BLaER1 (cell line): ENCODE results near the gene MED13L.

Experiments
- H3K27ac ChIP-seq: shearing (Covaris generic); formaldehyde crosslinking; 2 replicates; pipeline ENCODE4 v1.8.1; 2022
- H3K27me3 ChIP-seq: shearing (Covaris generic); formaldehyde crosslinking; 2 replicates; pipeline ENCODE4 v1.8.1; 2022
- H3K36me3 ChIP-seq: shearing (Covaris generic); formaldehyde crosslinking; 2 replicates; pipeline ENCODE4 v1.8.1; 2022
- H3K4me1 ChIP-seq: shearing (Covaris generic); formaldehyde crosslinking; 2 replicates; pipeline ENCODE4 v1.8.1; 2022
- H3K4me2 ChIP-seq: shearing (Covaris generic); formaldehyde crosslinking; 2 replicates; pipeline ENCODE4 v1.8.1; 2022
- H3K4me3 ChIP-seq: shearing (Covaris generic); formaldehyde crosslinking; 2 replicates; pipeline ENCODE4 v1.8.1; 2022
- H3K9ac ChIP-seq: shearing (Covaris generic); formaldehyde crosslinking; 2 replicates; pipeline ENCODE4 v1.8.1; 2022
- H3K9me3 ChIP-seq: shearing (Covaris generic); formaldehyde crosslinking; 2 replicates; pipeline ENCODE4 v1.8.1; 2022
- H4K20me1 ChIP-seq: shearing (Covaris generic); formaldehyde crosslinking; 2 replicates; pipeline ENCODE4 v1.8.1; 2022
- Cebpa-rat ChIP-seq: shearing (Covaris generic); IDR thresholded peaks from 2 replicates; pipeline ENCODE4 v1.8.1; 2022

MED13L gene

DNA sequence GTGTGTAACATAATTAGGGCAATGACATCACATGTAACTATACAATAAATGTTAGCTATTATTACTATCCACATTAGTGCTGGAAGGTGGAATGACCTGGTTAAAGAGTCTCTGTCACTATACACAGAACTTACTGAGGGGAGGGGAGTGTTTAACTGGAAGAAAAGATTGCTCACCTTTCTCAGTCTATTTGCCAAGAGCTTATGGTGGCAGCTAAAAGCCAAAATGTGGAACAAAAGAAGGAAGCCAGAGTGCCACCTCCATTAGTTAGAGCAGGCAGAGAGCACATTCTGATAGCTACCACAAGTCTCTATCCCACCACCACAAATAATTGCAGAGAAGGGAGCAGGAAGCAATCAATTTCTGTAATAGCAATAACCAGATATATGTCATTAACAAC is 124.4 kb downstream of the MED13L start:
- peaks cover 37% of the 10 kb centered on the region for H3K4me1 ChIP-seq
- H3K27ac ChIP-seq: no peak overlapping the region
- H3K9me3 ChIP-seq: no peaks in the 10 kb centered on the region
- no peaks in the 10 kb centered on the region for H3K36me3 ChIP-seq
- no peak overlapping the region for H3K4me3 ChIP-seq
- H4K20me1 ChIP-seq: peaks cover 100% of the 10 kb centered on the region
- TF ChIP-seq Cebpa-rat: no peak
- H3K9ac ChIP-seq: no peak overlapping the region
- 0 out of 2 replicates have a peak overlapping the region, but pooled peaks have one; percentile 5 for H3K4me2 ChIP-seq
- no peaks in the 10 kb centered on the region for H3K27me3 ChIP-seq

DNA sequence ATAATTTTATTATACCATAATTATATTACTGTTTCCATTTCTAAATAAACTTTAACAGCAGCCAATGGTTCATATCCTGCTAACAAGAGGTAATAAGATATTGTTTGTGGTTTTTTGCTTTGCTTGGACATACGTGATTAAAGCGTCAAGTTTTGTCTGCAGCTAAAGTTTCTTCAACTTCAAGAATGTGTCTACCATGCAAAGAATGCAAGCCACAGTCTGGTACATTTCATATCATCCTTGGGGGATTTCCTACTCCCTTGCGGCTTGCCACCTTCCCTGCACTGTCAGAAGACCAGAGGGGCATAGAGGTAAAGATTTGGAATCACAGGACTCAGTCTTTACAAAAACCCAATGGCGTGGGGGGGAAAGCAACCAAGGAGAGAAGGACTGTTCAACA is 125.2 kb downstream of the MED13L start:
- Histone ChIP-seq H3K27ac (no peak overlapping the region), H3K36me3 (no peaks in the 10 kb centered on the region), H3K4me3 (no peak overlapping the region), H3K4me1 (peaks cover 29% of the 10 kb centered on the region), H3K27me3 (no peaks in the 10 kb centered on the region), H3K4me2 (peak overlapping the region; percentile 51), H3K9ac (no peak overlapping the region), H3K9me3 (no peaks in the 10 kb centered on the region), H4K20me1 (peaks cover 100% of the 10 kb centered on the region)
- no peak for TF ChIP-seq Cebpa-rat

DNA sequence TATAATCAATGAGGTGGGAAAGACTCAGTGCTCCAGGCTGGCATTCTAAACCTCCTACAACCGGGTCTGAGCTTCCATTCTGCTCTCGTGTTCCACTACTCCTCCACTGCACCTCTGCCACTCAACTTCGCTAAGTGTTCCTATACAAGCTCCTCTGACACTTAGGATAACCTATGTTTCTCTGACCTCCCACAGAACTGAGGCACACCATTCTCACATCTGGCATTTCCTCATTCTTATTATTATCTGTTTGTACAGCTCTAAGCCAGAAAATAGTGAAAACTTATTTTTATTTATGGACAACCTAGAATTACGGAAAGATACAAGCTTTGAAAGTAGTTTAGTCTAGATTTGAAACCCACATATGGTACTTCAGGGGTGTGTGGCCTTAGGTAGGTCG is 127.0 kb downstream of the MED13L start:
- no peak overlapping the region for H3K27ac ChIP-seq
- TF ChIP-seq Cebpa-rat: no peak
- no peaks in the 10 kb centered on the region; the same call in 1 of the 2 replicates for H3K9me3 ChIP-seq
- H3K4me3 ChIP-seq: no peak overlapping the region
- H4K20me1 ChIP-seq: peaks cover 100% of the 10 kb centered on the region
- no peaks in the 10 kb centered on the region for H3K36me3 ChIP-seq
- no peaks in the 10 kb centered on the region for H3K27me3 ChIP-seq
- no peak overlapping the region for H3K4me2 ChIP-seq
- H3K4me1 ChIP-seq: peaks cover 29% of the 10 kb centered on the region
- no peak overlapping the region for H3K9ac ChIP-seq

DNA sequence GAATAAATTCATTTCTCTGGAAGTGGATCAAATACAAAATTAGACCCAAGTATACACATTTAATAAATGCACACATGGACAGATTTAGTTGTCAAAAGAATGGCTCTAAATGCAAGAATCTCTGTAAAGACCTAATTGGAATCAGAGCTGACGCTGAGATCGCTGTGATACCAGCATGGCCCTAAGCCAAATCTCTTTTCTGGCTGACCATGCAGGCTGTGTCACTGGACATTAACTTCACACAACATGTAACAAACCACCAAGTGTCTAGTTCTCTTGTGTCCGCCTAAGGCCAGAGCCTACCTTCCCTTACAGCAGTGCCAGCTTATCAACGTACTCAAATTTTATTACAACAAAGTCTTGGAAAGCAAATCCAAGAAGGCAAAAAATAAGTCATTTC is 127.5 kb downstream of the MED13L start:
- H3K4me1 ChIP-seq: peaks cover 33% of the 10 kb centered on the region
- no peaks in the 10 kb centered on the region; the same call in 1 of the 2 replicates for H3K9me3 ChIP-seq
- no peak overlapping the region for H3K9ac ChIP-seq
- H3K4me2 ChIP-seq: no peak overlapping the region
- no peak for TF ChIP-seq Cebpa-rat
- H4K20me1 ChIP-seq: peaks cover 100% of the 10 kb centered on the region
- no peaks in the 10 kb centered on the region for H3K36me3 ChIP-seq
- no peaks in the 10 kb centered on the region for H3K27me3 ChIP-seq
- no peak overlapping the region for H3K27ac ChIP-seq
- no peak overlapping the region for H3K4me3 ChIP-seq

DNA sequence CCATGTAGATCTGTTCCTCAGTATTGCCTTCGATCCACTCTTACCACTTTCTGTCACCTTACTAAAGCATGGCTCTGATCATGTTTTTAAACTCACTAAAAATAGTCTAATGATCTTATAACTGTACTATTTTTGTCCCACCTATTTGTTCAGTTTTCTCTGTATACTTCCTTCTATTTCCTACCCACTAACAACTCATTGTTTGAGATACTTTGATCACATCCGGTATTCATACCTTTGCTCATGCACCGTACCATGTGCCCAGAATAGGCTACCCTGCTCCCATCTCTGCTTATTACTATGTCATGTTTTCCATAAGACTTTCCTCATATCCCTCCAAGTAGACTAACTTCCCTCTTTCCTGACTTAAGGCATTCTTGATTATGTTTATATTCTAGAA is 128.6 kb downstream of the MED13L start:
- no peak for TF ChIP-seq Cebpa-rat
- peaks cover 100% of the 10 kb centered on the region for H4K20me1 ChIP-seq
- H3K4me3 ChIP-seq: no peak overlapping the region
- no peak overlapping the region for H3K9ac ChIP-seq
- no peak overlapping the region for H3K27ac ChIP-seq
- no peak overlapping the region for H3K4me2 ChIP-seq
- H3K27me3 ChIP-seq: no peaks in the 10 kb centered on the region
- peaks cover 41% of the 10 kb centered on the region for H3K4me1 ChIP-seq
- H3K9me3 ChIP-seq: no peaks in the 10 kb centered on the region; the same call in 1 of the 2 replicates
- no peaks in the 10 kb centered on the region for H3K36me3 ChIP-seq

DNA sequence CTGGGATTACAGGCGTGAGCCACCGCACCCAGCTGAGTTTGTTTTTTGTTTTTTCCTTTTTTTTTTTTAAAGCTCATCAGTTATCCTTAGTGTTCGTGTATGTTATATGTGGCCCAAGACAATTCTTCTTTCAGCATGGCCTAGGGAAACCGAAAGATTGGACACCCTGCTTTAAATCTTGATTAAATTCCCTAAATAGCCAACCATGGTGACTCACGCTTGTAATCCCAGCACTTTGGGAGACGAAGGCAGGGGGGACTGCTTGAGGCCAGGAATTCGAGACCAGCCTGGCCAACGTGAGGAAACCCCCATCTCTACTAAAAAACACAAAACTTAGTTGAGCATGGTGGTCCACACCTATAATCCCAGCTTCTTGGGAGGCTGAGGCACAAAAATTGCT is 131.1 kb downstream of the MED13L start:
- no peaks in the 10 kb centered on the region for H3K36me3 ChIP-seq
- H3K9me3 ChIP-seq: no peaks in the 10 kb centered on the region; the same call in 1 of the 2 replicates
- TF ChIP-seq Cebpa-rat: no peak
- H3K9ac ChIP-seq: no peak overlapping the region
- H3K4me1 ChIP-seq: peaks cover 38% of the 10 kb centered on the region
- peaks cover 100% of the 10 kb centered on the region for H4K20me1 ChIP-seq
- no peak overlapping the region for H3K4me3 ChIP-seq
- H3K4me2 ChIP-seq: no peak overlapping the region
- H3K27me3 ChIP-seq: no peaks in the 10 kb centered on the region
- H3K27ac ChIP-seq: no peak overlapping the region

DNA sequence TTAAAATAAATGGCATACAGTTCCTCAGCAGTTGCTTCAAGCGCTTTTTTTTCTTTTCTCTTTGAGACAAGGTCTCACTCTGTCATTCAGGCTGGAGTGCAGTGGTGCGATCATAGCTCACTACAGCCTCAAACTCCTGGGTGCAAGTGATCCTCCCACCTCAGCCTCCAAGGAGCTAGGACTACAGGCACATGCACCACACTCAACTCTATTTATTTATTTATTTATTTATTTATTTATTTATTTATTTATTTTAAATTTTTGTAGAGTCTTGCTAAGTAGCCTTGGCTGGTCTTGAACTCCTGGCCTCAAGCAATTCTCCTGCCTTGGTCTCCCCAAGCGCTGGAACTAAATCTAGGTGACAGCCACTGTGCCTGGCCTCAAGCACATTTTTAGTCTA is 132.0 kb downstream of the MED13L start:
- no peak overlapping the region for H3K9ac ChIP-seq
- H3K27me3 ChIP-seq: no peaks in the 10 kb centered on the region
- H3K4me2 ChIP-seq: no peak overlapping the region
- H3K36me3 ChIP-seq: no peaks in the 10 kb centered on the region
- TF ChIP-seq Cebpa-rat: no peak
- H3K27ac ChIP-seq: no peak overlapping the region
- H3K4me1 ChIP-seq: peaks cover 46% of the 10 kb centered on the region
- H3K9me3 ChIP-seq: no peaks in the 10 kb centered on the region; the same call in 1 of the 2 replicates
- H4K20me1 ChIP-seq: peaks cover 100% of the 10 kb centered on the region
- no peak overlapping the region for H3K4me3 ChIP-seq

DNA sequence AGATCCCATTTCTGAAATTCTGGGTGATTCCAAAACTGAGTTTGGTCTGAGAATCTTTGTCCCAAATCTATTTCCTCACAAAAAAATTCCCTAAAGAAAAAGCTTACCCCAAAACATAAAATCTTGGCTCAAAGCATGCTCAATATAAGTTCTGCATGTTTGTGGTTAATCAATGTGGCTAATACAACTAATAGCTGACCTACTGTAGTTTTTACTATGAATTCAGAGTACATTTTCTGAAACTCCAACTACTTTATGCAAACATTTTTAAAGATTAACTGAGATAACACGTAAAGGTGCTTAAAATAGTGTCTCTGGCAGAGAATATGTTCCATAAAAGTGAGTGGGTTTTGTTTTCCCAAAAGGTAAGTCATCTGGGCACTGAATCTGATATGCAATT is 133.1 kb downstream of the MED13L start:
- H3K9ac ChIP-seq: no peak overlapping the region

DNA sequence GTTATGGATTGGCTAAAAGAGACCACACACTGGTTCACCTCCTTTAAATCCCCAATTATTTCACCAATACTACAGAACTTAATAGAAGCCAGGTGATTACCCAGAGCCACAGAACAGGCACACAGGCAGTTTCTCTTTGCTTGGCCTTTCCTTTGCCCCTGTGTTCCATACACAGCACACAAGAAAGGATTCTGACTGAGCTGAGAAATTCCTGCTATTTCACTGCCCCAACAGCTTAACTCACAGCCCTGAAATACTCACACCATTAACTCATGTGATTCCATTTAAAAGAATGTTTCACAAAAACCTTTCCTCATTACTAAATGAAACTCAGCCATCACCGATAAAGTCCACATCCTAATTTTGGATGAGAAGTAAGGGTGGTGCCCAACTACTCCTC is 133.6 kb downstream of the MED13L start:
- no peaks in the 10 kb centered on the region for H3K36me3 ChIP-seq
- H4K20me1 ChIP-seq: peaks cover 100% of the 10 kb centered on the region
- H3K4me3 ChIP-seq: no peak overlapping the region
- H3K9ac ChIP-seq: no peak overlapping the region
- no peak overlapping the region for H3K27ac ChIP-seq
- H3K4me2 ChIP-seq: peak overlapping the region; percentile 62
- peaks cover 46% of the 10 kb centered on the region for H3K4me1 ChIP-seq
- no peak for TF ChIP-seq Cebpa-rat
- H3K9me3 ChIP-seq: no peaks in the 10 kb centered on the region; the same call in 1 of the 2 replicates
- H3K27me3 ChIP-seq: no peaks in the 10 kb centered on the region

More for the DNA sequence above, 133.1 kb downstream of the MED13L start:
- H3K27ac ChIP-seq: no peak overlapping the region
- peaks cover 100% of the 10 kb centered on the region for H4K20me1 ChIP-seq
- H3K4me1 ChIP-seq: peaks cover 46% of the 10 kb centered on the region
- H3K27me3 ChIP-seq: no peaks in the 10 kb centered on the region
- no peak overlapping the region for H3K4me3 ChIP-seq
- no peak for TF ChIP-seq Cebpa-rat
- H3K4me2 ChIP-seq: peak overlapping the region; percentile 62
- no peaks in the 10 kb centered on the region for H3K36me3 ChIP-seq
- H3K9me3 ChIP-seq: no peaks in the 10 kb centered on the region; the same call in 1 of the 2 replicates

DNA sequence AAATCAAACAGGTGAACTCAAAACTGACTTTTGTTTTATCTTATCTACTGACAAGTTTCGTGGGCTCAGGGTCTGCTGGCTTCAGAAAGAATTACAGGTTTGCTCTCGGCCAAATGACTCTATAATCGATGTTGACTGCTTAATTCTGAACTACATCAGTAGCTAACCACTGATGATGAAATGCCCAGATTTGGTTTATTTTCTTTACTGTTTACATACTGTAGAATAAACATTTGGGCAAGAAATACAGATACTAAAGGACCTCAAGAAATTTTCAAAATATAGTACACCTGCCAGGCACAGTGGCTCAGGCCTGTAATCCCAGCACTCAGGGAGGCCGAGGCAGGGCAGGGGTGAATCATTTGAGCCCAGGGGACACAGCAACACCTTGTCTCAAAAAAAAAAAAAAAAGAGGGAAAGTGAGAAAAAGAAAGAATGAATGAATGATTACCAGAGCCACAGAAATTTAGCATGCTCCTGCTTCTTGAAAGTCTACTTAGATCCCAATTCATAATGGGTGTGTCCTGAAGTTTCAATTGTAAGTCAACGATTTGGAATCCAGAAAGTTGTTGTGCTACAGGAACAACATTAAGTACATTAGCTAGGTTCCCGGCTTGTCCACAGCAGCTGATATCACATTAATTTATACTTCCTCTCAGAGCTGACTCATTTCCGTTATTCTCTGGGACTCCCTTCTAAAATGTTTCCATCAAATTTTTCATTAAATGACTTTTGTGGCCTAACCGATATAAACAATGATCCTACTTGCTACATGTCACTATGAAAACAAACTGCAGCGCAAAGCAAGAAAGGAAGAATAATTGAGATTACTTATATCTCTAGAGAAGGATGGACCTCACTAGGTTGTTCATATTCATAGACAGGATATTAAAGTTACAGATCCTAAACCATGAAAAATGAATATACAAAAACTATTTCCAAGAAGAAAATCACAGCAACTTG is 134.3 kb downstream of the MED13L start:
- Histone ChIP-seq H3K9me3 (no peaks in the 10 kb centered on the region; the same call in 1 of the 2 replicates), H3K4me1 (peaks cover 46% of the 10 kb centered on the region), H3K4me2 (peak overlapping the region; percentile 62), H3K27ac (0 out of 2 replicates have a peak overlapping the region, but pooled peaks have one; percentile 36), H4K20me1 (peaks cover 100% of the 10 kb centered on the region), H3K4me3 (no peak overlapping the region), H3K36me3 (no peaks in the 10 kb centered on the region), H3K9ac (no peak overlapping the region; the same call in 1 of the 2 replicates), H3K27me3 (no peaks in the 10 kb centered on the region)
- TF ChIP-seq Cebpa-rat: no peak
